Fibroblast of the aortic adventitia (primary cell): Measurements from ENCODE around the gene RAB42. TPM values are rescaled to one million over a fixed set of nuclear protein-coding genes. Genes with fewer than 3 reads are reported as not detected.

Source experiments
- DNase-seq: peaks from one replicate; pipeline ENCODE4 v3.0.0-alpha.2; 2010; ENCODE audit warnings: low read depth
- H3K4me3 ChIP-seq: 2 replicates; pipeline ENCODE4 v1.5.1; 2011; ENCODE audit warnings: low read depth, mild to moderate bottlenecking, control low read depth, low read length, moderate library complexity
- total RNA-seq: library from RNA; depleted of rRNA; stranded (reverse); fragments of >200 nt; gene quantifications from 2 replicates; pipeline ENCODE4 v1.2.3, GENCODE V29; 2012; ENCODE audit warnings: low replicate concordance
- TF ChIP-seq, protein P1 (sequence below): IDR thresholded peaks from 2 replicates; pipeline ENCODE4 v1.5.1; 2011; ENCODE audit warnings: mild to moderate bottlenecking, low read length, control low read depth, inconsistent platforms; ENCODE audit not compliant: insufficient read depth

RAB42 gene
- total RNA-seq, 1 donor, result 3.4 TPM

DNA sequence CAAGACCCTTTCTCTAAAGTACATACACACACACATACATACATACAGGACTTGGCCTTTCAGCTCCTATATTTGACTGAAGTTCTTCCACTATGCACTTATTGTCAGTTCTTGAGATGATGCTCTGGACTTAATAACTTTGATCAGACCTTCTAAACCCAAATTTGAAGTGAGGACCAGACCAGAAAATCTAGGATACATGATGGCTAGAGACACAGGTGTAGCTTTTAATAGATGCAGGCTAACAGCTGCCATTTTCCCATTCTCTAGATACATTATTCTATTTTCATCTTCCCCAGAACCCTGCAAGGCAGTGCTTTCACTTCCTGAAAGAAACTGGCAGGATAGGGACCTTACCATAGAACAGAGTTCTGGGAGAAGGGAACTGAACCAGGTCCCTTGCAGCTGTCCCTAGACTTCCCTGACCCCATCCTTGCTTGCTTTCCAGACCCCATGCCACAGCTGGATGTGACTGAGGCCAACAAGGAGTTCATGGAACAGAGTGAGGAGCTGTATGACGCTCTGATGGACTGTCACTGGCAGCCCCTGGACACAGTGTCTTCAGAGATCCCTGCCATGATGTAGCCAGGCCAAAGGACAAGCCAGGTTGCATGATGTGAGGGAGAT lies 14.9 kb upstream of the RAB42 start:
- DNase-seq, result no peak
- TF ChIP-seq, protein P1, sequence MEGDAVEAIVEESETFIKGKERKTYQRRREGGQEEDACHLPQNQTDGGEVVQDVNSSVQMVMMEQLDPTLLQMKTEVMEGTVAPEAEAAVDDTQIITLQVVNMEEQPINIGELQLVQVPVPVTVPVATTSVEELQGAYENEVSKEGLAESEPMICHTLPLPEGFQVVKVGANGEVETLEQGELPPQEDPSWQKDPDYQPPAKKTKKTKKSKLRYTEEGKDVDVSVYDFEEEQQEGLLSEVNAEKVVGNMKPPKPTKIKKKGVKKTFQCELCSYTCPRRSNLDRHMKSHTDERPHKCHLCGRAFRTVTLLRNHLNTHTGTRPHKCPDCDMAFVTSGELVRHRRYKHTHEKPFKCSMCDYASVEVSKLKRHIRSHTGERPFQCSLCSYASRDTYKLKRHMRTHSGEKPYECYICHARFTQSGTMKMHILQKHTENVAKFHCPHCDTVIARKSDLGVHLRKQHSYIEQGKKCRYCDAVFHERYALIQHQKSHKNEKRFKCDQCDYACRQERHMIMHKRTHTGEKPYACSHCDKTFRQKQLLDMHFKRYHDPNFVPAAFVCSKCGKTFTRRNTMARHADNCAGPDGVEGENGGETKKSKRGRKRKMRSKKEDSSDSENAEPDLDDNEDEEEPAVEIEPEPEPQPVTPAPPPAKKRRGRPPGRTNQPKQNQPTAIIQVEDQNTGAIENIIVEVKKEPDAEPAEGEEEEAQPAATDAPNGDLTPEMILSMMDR, result no peak
- no peak overlapping the region for H3K4me3 ChIP-seq

DNA sequence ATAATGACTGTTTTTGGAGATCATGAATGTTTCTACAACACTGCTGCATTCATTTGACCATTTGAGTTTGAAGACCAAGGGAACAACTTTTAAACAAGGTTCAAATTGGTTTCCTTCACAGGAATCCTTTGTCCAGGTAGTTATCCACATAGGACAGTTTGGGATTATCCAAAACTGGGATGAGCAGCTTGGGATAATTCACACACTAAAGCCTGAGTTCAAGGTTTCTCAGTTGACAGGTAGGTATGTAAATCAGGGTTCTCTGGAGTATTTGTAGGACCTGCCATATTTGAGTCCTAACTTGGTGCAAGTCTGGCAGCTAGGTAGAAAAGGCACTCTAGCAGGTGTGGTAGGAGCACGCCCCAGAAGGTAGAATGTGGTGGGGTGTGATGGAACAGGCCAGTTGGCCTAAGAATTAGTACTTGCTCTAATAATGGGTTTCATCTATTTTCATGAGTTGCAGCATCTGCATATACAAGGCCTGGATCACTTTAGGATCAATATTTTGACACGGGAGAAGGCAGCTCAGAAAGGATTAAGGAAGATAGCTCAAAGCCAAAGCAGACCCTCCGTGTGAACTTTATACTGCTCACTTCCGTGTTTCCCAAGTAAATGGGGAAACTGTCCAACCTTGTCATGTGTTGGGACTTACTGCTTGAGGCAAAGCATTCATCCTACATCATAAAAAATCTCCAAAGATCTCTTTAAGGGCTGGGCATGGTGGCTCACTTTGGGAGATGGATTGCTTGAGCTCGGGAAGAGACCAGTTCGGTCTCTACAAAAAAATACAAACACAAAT lies 14.1 kb upstream of the RAB42 start:
- no peak for DNase-seq
- TF ChIP-seq, protein P1, result no peak
- H3K4me3 ChIP-seq, result no peak overlapping the region

DNA sequence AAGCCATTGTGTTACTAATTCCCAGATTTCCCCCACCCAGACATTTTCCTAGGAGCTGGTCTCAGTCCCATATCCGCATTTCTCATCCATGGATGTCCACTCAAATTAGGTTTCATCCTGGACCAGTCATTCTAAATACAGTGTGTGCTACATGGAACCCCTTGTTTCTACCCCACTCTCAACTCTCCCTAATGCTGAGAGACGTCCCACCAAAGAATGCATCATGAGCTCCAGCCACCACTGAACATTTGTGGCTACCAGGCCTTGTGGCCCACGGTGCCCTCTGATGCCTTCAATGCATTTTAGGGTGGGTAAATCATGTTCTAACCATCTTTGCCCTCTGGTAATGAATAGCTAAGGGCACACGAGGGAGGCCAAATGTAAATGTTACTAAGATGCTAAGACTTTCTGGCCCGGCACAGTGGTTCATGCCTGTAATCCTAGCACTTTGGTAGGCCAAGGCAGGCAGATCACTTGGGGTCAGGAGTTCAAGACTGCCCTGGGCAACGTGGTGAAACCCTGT lies 13.3 kb upstream of the RAB42 start:
- no peak for DNase-seq

DNA sequence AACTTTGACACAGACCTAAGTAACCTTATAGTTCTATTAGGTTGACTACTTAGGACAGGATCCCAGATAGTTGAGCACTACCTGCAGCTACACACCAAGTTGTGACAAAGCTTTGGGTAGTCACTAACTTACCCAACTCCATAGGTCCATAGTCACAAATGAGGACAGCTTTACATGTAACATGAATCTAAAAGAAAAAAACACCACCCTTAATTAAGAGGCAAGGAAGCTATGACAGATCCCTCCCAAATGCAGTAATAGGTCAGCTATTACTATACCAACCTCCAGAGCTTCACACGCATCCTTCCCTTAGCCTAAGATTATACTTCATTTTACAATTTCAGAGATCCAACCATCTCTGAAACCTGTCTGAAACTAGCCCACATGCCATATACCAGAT lies 12.7 kb upstream of the RAB42 start:
- TF ChIP-seq, protein P1, result no peak
- DNase-seq, result no peak
- peak overlapping the region; percentile 73 for H3K4me3 ChIP-seq

More for the DNA sequence above, 13.3 kb upstream of the RAB42 start:
- no peak overlapping the region for H3K4me3 ChIP-seq
- TF ChIP-seq, protein P1, result no peak

DNA sequence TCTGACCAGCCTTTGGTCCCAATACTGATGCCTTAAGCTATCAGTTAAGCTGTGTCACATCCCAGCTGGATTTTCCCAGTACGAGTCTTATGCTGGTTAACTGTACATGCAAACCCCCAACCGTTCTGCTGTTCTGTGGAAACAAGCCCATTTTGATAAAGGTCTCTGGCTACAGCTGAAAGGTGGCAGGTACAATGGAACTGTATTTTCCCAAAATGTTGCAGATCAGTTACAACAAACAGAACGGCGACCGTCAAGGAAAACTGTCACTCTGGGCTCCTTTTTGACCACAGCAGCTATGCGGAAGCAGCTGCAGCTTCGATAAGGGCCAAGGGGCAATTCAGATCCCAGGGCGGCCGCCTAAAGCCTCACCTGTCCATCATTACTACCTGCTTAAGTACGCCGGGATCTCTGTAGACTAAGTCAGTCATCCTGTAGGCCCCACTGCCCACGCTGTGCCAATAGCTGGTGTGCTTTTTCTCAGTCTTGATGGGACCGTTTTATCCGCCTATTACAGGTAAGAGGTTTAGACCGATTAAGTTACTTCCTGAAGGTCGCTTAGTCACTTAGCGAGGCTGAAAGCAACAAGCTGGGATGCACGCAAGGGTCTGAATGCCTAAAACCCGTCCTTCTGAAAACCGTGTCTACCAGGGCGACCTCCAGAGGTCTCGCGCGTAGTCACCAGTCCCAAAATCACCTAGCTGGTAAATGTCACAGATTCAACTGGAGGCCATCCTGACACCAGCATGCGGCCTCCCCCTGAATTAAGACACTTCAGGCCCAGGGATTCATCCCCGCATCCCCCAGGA lies 11.1 kb upstream of the RAB42 start:
- peak; percentile 47 for DNase-seq
- TF ChIP-seq, protein P1, result no peak

DNA sequence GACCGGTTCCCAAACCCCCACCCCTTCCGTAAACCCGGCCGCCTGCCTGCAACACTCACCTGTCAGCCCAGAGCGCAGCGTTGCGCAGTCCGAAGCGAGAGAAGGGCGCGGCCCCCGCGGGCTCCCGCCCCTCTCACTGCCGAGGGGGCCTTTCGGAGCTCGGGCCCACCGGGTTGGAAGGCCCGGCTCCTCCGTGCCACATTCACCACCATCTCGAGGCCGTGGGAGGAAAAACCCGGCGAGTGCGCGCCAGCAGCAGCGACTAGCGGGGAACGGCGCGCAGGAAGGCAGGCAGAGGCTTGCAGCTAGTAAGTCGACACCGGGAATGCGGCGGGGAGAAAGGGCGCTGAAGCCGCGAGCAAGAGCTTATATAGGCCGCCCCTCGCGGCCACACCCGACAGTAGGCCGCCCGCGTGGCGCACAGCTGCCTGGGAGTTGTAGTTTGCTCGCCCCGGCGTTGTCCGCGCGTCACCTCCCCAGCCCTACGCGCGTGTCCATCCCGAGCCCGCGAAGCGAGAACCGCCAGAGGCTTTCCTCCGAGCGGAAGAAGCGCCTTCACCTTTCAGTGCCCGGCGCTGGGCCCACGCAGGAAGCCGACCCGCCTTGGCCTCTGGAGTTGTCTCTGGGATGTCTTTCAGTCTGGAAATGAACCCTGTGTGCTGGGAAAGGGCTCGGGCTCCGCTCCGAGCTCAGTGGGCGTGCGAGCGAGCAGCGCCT lies 10.4 kb upstream of the RAB42 start:
- TF ChIP-seq, protein P1, result no peak
- DNase-seq, result peak; percentile 95
- peak overlapping the region; percentile 73 for H3K4me3 ChIP-seq

More for the DNA sequence above, 11.1 kb upstream of the RAB42 start:
- peak overlapping the region; percentile 73 for H3K4me3 ChIP-seq
